K562 (cell line): Measurements from ENCODE around the gene TEKT4. TPM values are rescaled to one million over a fixed set of nuclear protein-coding genes. Genes with fewer than 3 reads are reported as not detected.
A peak's percentile ranks its signal among the peaks of the same experiment; 100 is the strongest.
"Not testable (repeated sequence)": the region's sequence is repeated elsewhere in the genome, so short reads cannot be mapped to it uniquely, and the experiment has no call there.

Experiments used
- ATAC-seq: fragments of 200-7000 bp; cut with Tn5 transposase; 3 replicates; pipeline ENCODE4 v1.9.1; 2020; ENCODE audit warnings: moderate library complexity
- BruUV-seq: library from RNA; stranded (reverse); fragments of 400-500 nt; replicated peaks from 2 replicates; lab custom pipeline; 2021; lab: Mats Ljungman, UMichigan
- CTCF ChIA-PET: fragments of 300-600 bp; formaldehyde crosslinking; extraction: SDS; loops from one replicate; lab custom pipeline; 2021; ENCODE audit warnings: low intra/inter-chr PET ratio; lab: Yijun Ruan, JAX
- POLR2A ChIA-PET: fragments of 300-600, 350-650 bp; sonication (Branson Sonifier 250); formaldehyde crosslinking; extraction: SDS; loops from one replicate; lab custom pipeline; 2021; ENCODE audit warnings: antibody characterized with exemption, inconsistent platforms; lab: Yijun Ruan, JAX
- DNase-seq, 4 experiments: peaks; one replicate each; pipeline versions ENCODE4 v3.0.0 to v3.0.0-alpha.2; 2011 to 2018; ENCODE audit warnings: low spot score in 3 of 4, mixed read lengths in 3 of 4; ENCODE audit errors: extremely low read depth in 1 of 4
- FAIRE-seq: peaks from 2 replicates; lab custom pipeline; 2011; peaks lifted over from hg19 to GRCh38; lab: Jason Lieb, UNC
- H2AFZ ChIP-seq: 2 replicates; pipeline ENCODE4 v1.6.0; 2011; ENCODE audit warnings: low read depth, low read length, control low read depth, inconsistent platforms
- H3K27ac ChIP-seq: fragments of 200-600 bp; 3 replicates; pipeline ENCODE4 v1.8.0; 2011; ENCODE audit warnings: low read depth, mild to moderate bottlenecking, control low read depth, inconsistent platforms, low read length, moderate library complexity, mixed read lengths; ENCODE audit errors: extremely low read depth
- H3K27me3 ChIP-seq, 2 experiments: fragments of 300-600 bp in 1 of 2; 2 replicates in 1 of 2; 3 replicates in 1 of 2; pipeline versions ENCODE4 v1.6.0 to v1.8.0; 2011; ENCODE audit warnings: inconsistent platforms in 2 of 2, low read length in 2 of 2, mild to moderate bottlenecking in 1 of 2, mixed read lengths in 1 of 2, moderate library complexity in 1 of 2; ENCODE audit not compliant: control insufficient read depth in 2 of 2, insufficient read depth in 2 of 2
- H3K36me3 ChIP-seq: fragments of 300-600 bp; 3 replicates; pipeline ENCODE4 v1.8.0; 2011; ENCODE audit warnings: mild to moderate bottlenecking, low read length, inconsistent platforms; ENCODE audit not compliant: control insufficient read depth, insufficient read depth
- H3K4me1 ChIP-seq, 2 experiments: fragments of 200-600 bp in 1 of 2; replicated peaks in 1 of 2; 2 replicates in 1 of 2; 3 replicates in 1 of 2; pipeline versions ENCODE4 v1.5.1 to v1.8.0; 2011; ENCODE audit warnings: inconsistent platforms in 2 of 2, low read length in 2 of 2, mild to moderate bottlenecking in 1 of 2, mixed read lengths in 1 of 2, moderate library complexity in 1 of 2; ENCODE audit not compliant: control insufficient read depth in 2 of 2, insufficient read depth in 2 of 2
- H3K4me2 ChIP-seq: 2 replicates; pipeline ENCODE4 v1.6.1; 2011; ENCODE audit warnings: low read length, control low read depth, inconsistent platforms, mixed read lengths; ENCODE audit not compliant: insufficient read depth
- H3K4me3 ChIP-seq: fragments of 200-600 bp; sonication (generic), shearing (Covaris generic); 2 replicates; pipeline ENCODE4 v1.5.1; 2016; ENCODE audit warnings: control low read depth, inconsistent platforms
- H3K79me2 ChIP-seq: fragments of 200-600 bp; 3 replicates; pipeline ENCODE4 v1.8.0; 2011; ENCODE audit warnings: low read length, inconsistent platforms; ENCODE audit not compliant: control insufficient read depth, insufficient read depth
- H3K9ac ChIP-seq, 2 experiments: 2 replicates each; pipeline versions ENCODE4 v1.6.0 to v1.6.1; 2011; ENCODE audit warnings: low read depth in 2 of 2, low read length in 2 of 2, control low read depth in 1 of 2, inconsistent platforms in 1 of 2, mild to moderate bottlenecking in 1 of 2, mixed read lengths in 1 of 2; ENCODE audit not compliant: insufficient read depth in 1 of 2
- H3K9me1 ChIP-seq: one replicate; pipeline ENCODE4 v1.6.0; 2011; ENCODE audit warnings: inconsistent platforms, mild to moderate bottlenecking, low read length, moderate library complexity; ENCODE audit not compliant: control insufficient read depth, insufficient read depth
- H3K9me3 ChIP-seq: replicated peaks from 2 replicates; pipeline ENCODE4 v1.5.1; 2011; ENCODE audit warnings: low read depth, low read length, inconsistent platforms; ENCODE audit not compliant: control insufficient read depth, insufficient read depth
- H4K20me1 ChIP-seq: replicated peaks from 2 replicates; pipeline ENCODE4 v1.6.1; 2011; ENCODE audit warnings: low read length, inconsistent platforms, mixed read lengths; ENCODE audit not compliant: control insufficient read depth, insufficient read depth
- EHMT2 ChIP-seq: fragments of 450-650 bp; IDR thresholded peaks from 2 replicates; pipeline ENCODE4 v1.6.1; 2018; ENCODE audit warnings: antibody characterized with exemption
- MIER1 ChIP-seq: fragments of 450-650 bp; IDR thresholded peaks from 2 replicates; pipeline ENCODE4 v1.6.1; 2016; ENCODE audit warnings: antibody characterized with exemption, mild to moderate bottlenecking, low read depth
- REST ChIP-seq, 2 experiments: fragments of 450-650 bp; formaldehyde crosslinking in 1 of 2; IDR thresholded peaks; 2 replicates each; pipeline versions ENCODE4 v1.4.0 to v1.6.1; 2014 to 2020; ENCODE audit warnings: mild to moderate bottlenecking in 2 of 2, borderline replicate concordance in 1 of 2, low read depth in 1 of 2
- WGBS: fragments of 100-300 bp; shearing (Covaris generic); methylation state at CpG from one replicate; pipeline ENCODE4 v1.1.6; 2016; ENCODE audit warnings: low coverage, mixed read lengths; ENCODE audit not compliant: insufficient coverage; ENCODE audit errors: missing lambda C conversion rate; 5-methylcytosine and 5-hydroxymethylcytosine counted together
- in situ Hi-C: fragments of 300-500 bp; cut with MboI; formaldehyde crosslinking; loops from 4 replicates; pipeline ENCODE4 v1.15.0; 2018; ENCODE audit warnings: inconsistent platforms, mixed read lengths
- intact Hi-C: fragments of 100-400 bp; cut with micrococcal nuclease; formaldehyde crosslinking; loops from 2 replicates; pipeline ENCODE4 v1.14.2; 2022
- polyA plus RNA-seq, 8 experiments: library from polyadenylated mRNA; depleted of rRNA in 4 of 8; stranded (reverse) in 5 of 8; unstranded in 3 of 8; fragments of >200 nt; fragmentation: Nextera tagmentation in 2 of 8; fragmentation: Illumina TruSeq in 1 of 8; extraction: Ambion mirVana in 2 of 8; extraction: Trizol in 1 of 8; gene quantifications; 2 replicates each; pipeline versions ENCODE4 v1.2.1 to v1.2.3, GENCODE V29; 2011 to 2014; ENCODE audit warnings: inconsistent platforms in 1 of 8, missing spikeins in 1 of 8
- small RNA-seq: library from RNA; depleted of rRNA; stranded (forward); fragments of <200 nt; gene quantifications from one replicate; pipeline ENCODE3, GENCODE V24; 2014
- total RNA-seq, 7 experiments: library from RNA; depleted of rRNA in 6 of 7; stranded (reverse); fragments of >200 nt in 6 of 7; fragmentation: Illumina TruSeq in 2 of 7; extraction: Trizol in 2 of 7; gene quantifications; 2 replicates each; pipeline versions ENCODE4 v1.2.1 to v1.2.3, GENCODE V29; 2011 to 2021; ENCODE audit warnings: low replicate concordance in 1 of 7

The TEKT4 gene
- total and polyA plus RNA-seq, 9 of the 15 experiments (the other 6 are each of a cell fraction or from before 2014, with no cell fraction given), result 0.04 to 0.51 (median 0.10) TPM; not detected in 6

- H3K4me3 ChIP-seq; POLR2A ChIA-PET; DNase-seq; H3K9me3 ChIP-seq; in situ Hi-C loops; H3K4me2 ChIP-seq; H3K4me1 ChIP-seq; H3K27me3 ChIP-seq; intact Hi-C loops; FAIRE-seq; CTCF ChIA-PET; BruUV-seq; H3K36me3 ChIP-seq; ATAC-seq; H3K79me2 ChIP-seq; H3K9ac ChIP-seq; H3K27ac ChIP-seq; H2AFZ ChIP-seq; H4K20me1 ChIP-seq; H3K9me1 ChIP-seq; TF ChIP-seq REST (CRISPR knock-in tag; IDR thresholded peaks at IDR 0.05; ENCODE audit: low read depth): not testable (repeated sequence)
- WGBS, result 8% methylated on average over 2 of the region's 2 CpGs
- TF ChIP-seq EHMT2 (peak; percentile 58; the same call in 1 of the 2 replicates), MIER1 (0 out of 2 replicates have a peak, but pooled peaks have one; percentile 30), REST (IDR thresholded peaks at IDR 0.05; ENCODE audit: borderline replicate concordance) (peak; percentile 70)
Observed at GRCh38 chr2:94924999-94925398, 53.8 kb downstream of the TEKT4 start.

Small RNA genes lying within 50 kb of the gene (small RNA-seq; reads per million reads assigned to genes)
- not detected for gene RNU6-1320P

Other genes with a start within 250 kb of the TEKT4 start
- not detected in 2 replicates for gene MAL, start 154.3 kb downstream of the TEKT4 start, total RNA-seq (2014; rRNA removed)
- gene MAL, start 154.3 kb downstream of the TEKT4 start, total RNA-seq (2014; rRNA removed; fragmentation: Illumina TruSeq; extraction: Trizol), result not detected in 2 replicates
- gene MAL, start 154.3 kb downstream of the TEKT4 start, total RNA-seq (2015; rRNA removed; fragmentation: Illumina TruSeq; extraction: Trizol), result not detected in 2 replicates
- gene MAL, start 154.3 kb downstream of the TEKT4 start, total RNA-seq (2021), result not detected in 2 replicates
- not detected in 2 replicates for gene MAL, start 154.3 kb downstream of the TEKT4 start, polyA plus RNA-seq (2011; rRNA removed)
- gene MAL, start 154.3 kb downstream of the TEKT4 start, polyA plus RNA-seq (2014; fragmentation: Illumina TruSeq; extraction: Trizol), result not detected in 2 replicates
- not detected for gene MAL, start 154.3 kb downstream of the TEKT4 start, polyA plus RNA-seq (2014; fragmentation: Nextera tagmentation; extraction: Ambion mirVana)
- not detected in 2 replicates for gene MAL, start 154.3 kb downstream of the TEKT4 start, polyA plus RNA-seq (2014; rRNA removed)